HEK293 (cell line): ENCODE data around the gene SAMM50.

Experiments
- CTCF ChIA-PET: fragments of 350-600 bp; formaldehyde crosslinking; extraction: SDS; loops from one replicate; lab custom pipeline; 2021; ENCODE audit warnings: antibody characterized with exemption; lab: Yijun Ruan, JAX
- POLR2A ChIA-PET: fragments of 300-600 bp; formaldehyde crosslinking; extraction: SDS; loops from one replicate; lab custom pipeline; 2020; ENCODE audit warnings: antibody characterized with exemption, inconsistent platforms; lab: Yijun Ruan, JAX
- H3K27ac ChIP-seq: fragments of 200-500 bp; sonication (Bioruptor generic); 2 replicates; pipeline ENCODE4 v1.5.1; 2014; ENCODE audit warnings: low read depth, low read length, control low read depth, inconsistent platforms; ENCODE audit errors: extremely low read depth
- H3K36me3 ChIP-seq, 2 experiments: fragments of 200-500 bp in 1 of 2; sonication (Bioruptor generic) in 1 of 2; 1 replicate in 1 of 2; 2 replicates in 1 of 2; pipeline ENCODE4 v1.5.1; 2014 to 2017; ENCODE audit warnings: inconsistent platforms in 2 of 2, low read length in 2 of 2; ENCODE audit not compliant: control insufficient read depth in 2 of 2, insufficient read depth in 1 of 2
- H3K4me1 ChIP-seq: fragments of 200-500 bp; sonication (Bioruptor generic); 2 replicates; pipeline ENCODE4 v1.5.1; 2014; ENCODE audit warnings: mild to moderate bottlenecking, low read length, inconsistent platforms; ENCODE audit not compliant: control insufficient read depth, insufficient read depth
- H3K4me3 ChIP-seq: 2 replicates; pipeline ENCODE4 v1.5.1; 2011; ENCODE audit warnings: low read depth, mild to moderate bottlenecking, control low read depth, low read length, moderate library complexity
- H3K9me3 ChIP-seq: fragments of 200-500 bp; sonication (Bioruptor generic); 2 replicates; pipeline ENCODE4 v1.5.1; 2014; ENCODE audit warnings: low read depth, low read length, inconsistent platforms; ENCODE audit not compliant: control insufficient read depth, insufficient read depth
- CTCF ChIP-seq: fragments of 450-650 bp; formaldehyde crosslinking; IDR thresholded peaks from 2 replicates; pipeline ENCODE4 v1.5.1; 2016; ENCODE audit warnings: missing biosample characterization, missing genetic modification characterization
- ELK4 ChIP-seq: IDR thresholded peaks from 2 replicates; pipeline ENCODE4 v1.6.1; 2011; ENCODE audit warnings: mild to moderate bottlenecking, low read depth, low read length, borderline replicate concordance
- IKZF3 ChIP-seq: fragments of 450-650 bp; IDR thresholded peaks from 2 replicates; pipeline ENCODE4 v1.5.0; 2018; ENCODE audit warnings: missing biosample characterization, mild to moderate bottlenecking, missing genetic modification characterization, moderate library complexity
- MEIS1 ChIP-seq: sonication (generic); formaldehyde crosslinking; IDR thresholded peaks from 2 replicates; pipeline ENCODE4 v1.8.1; 2022; ENCODE audit warnings: missing genetic modification reagents, mild to moderate bottlenecking, borderline replicate concordance
- REST ChIP-seq: fragments of 450-650 bp; formaldehyde crosslinking; IDR thresholded peaks from 2 replicates; pipeline ENCODE4 v1.5.1; 2016; ENCODE audit warnings: missing biosample characterization, missing genetic modification characterization
- SP3 ChIP-seq: fragments of 450-650 bp; formaldehyde crosslinking; IDR thresholded peaks from 2 replicates; pipeline ENCODE4 v1.5.1; 2016; ENCODE audit warnings: missing biosample characterization, missing genetic modification characterization
- TSHZ1 ChIP-seq: fragments of 450-650 bp; formaldehyde crosslinking; IDR thresholded peaks from 2 replicates; pipeline ENCODE4 v1.5.1; 2016; ENCODE audit warnings: missing biosample characterization, missing genetic modification characterization, borderline replicate concordance
- ZBTB26 ChIP-seq: fragments of 450-650 bp; formaldehyde crosslinking; optimal IDR thresholded peaks from 2 replicates; pipeline ENCODE3; 2016; ENCODE audit warnings: missing biosample characterization, mild to moderate bottlenecking, missing genetic modification characterization
- ZNF366 ChIP-seq: fragments of 450-650 bp; formaldehyde crosslinking; conservative IDR thresholded peaks from 2 replicates; pipeline ENCODE4 v1.5.1; 2016; ENCODE audit warnings: missing biosample characterization, missing genetic modification characterization
- ZNF610 ChIP-seq: fragments of 450-650 bp; formaldehyde crosslinking; IDR thresholded peaks from 2 replicates; pipeline ENCODE4 v1.5.1; 2016; ENCODE audit warnings: missing biosample characterization, missing genetic modification characterization, borderline replicate concordance
- ZNF654 ChIP-seq: fragments of 450-650 bp; formaldehyde crosslinking; IDR thresholded peaks from 2 replicates; pipeline ENCODE4 v1.5.1; 2016; ENCODE audit warnings: low read depth, missing biosample characterization, missing genetic modification characterization
- ZNF692 ChIP-seq: fragments of 450-650 bp; formaldehyde crosslinking; IDR thresholded peaks from 2 replicates; pipeline ENCODE4 v1.5.1; 2016; ENCODE audit warnings: missing biosample characterization, missing genetic modification characterization

The SAMM50 gene

GRCh38 chr22:43969989-43970755 lies 14.9 kb downstream of the SAMM50 start:
- Histone ChIP-seq H3K4me3 (no peak overlapping the region), H3K27ac (no peak overlapping the region), H3K4me1 (no peaks in the 10 kb centered on the region), H3K36me3 (peaks cover 40 to 95% of the 10 kb centered on the region in 2 experiments), H3K9me3 (no peaks in the 10 kb centered on the region)
- ChIA-PET CTCF (no interaction called here), POLR2A (no interaction called here)
- TF ChIP-seq ZNF692 (tag by site-specific recombination) (no peak), CTCF (tag by site-specific recombination) (no peak), MEIS1 (no peak), ZNF366 (no peak), TSHZ1 (no peak), ZBTB26 (tag by site-specific recombination) (no peak), IKZF3 (tag by site-specific recombination) (no peak), SP3 (no peak), ELK4 (no peak), REST (no peak), ZNF654 (tag by site-specific recombination) (no peak), ZNF610 (tag by site-specific recombination) (no peak)
